H9 (cell line): ENCODE measurements around the gene CERS5. TPM values are rescaled to one million over a fixed set of nuclear protein-coding genes. Genes with fewer than 3 reads are reported as not detected.

Experiments
- DNase-seq: peaks from one replicate; pipeline ENCODE4 v3.0.0-alpha.2; 2017
- H2AFZ ChIP-seq: one replicate; pipeline ENCODE4 v1.6.1; 2013; ENCODE audit warnings: mild to moderate bottlenecking, low read length, control low read depth, moderate library complexity
- H2AK5ac ChIP-seq: 2 replicates; pipeline ENCODE4 v1.6.1; 2013; ENCODE audit warnings: low read length, control low read depth, mixed read lengths; ENCODE audit not compliant: insufficient read length
- H2BK120ac ChIP-seq: one replicate; pipeline ENCODE4 v1.6.1; 2013; ENCODE audit warnings: low read depth, mild to moderate bottlenecking, low read length, control low read depth, inconsistent platforms; ENCODE audit not compliant: poor library complexity, severe bottlenecking
- H2BK12ac ChIP-seq: 2 replicates; pipeline ENCODE4 v1.6.1; 2013; ENCODE audit warnings: low read length, control low read depth, mixed read lengths, low read depth; ENCODE audit not compliant: insufficient read length
- H2BK15ac ChIP-seq: 2 replicates; pipeline ENCODE4 v1.6.1; 2013; ENCODE audit warnings: low read depth, low read length, control low read depth
- H2BK20ac ChIP-seq: one replicate; pipeline ENCODE4 v1.6.1; 2013; ENCODE audit warnings: low read depth, mild to moderate bottlenecking, low read length, control low read depth, inconsistent platforms; ENCODE audit not compliant: poor library complexity, severe bottlenecking
- H2BK5ac ChIP-seq: 2 replicates; pipeline ENCODE4 v1.6.1; 2013; ENCODE audit warnings: low read length, control low read depth, mixed read lengths; ENCODE audit not compliant: insufficient read length
- H3K14ac ChIP-seq: 2 replicates; pipeline ENCODE4 v1.6.1; 2013; ENCODE audit warnings: low read length, control low read depth; ENCODE audit not compliant: insufficient read depth
- H3K18ac ChIP-seq: 2 replicates; pipeline ENCODE4 v1.6.1; 2013; ENCODE audit warnings: low read depth, mild to moderate bottlenecking, mixed read lengths, low read length, control low read depth; ENCODE audit not compliant: insufficient read length
- H3K23ac ChIP-seq: 2 replicates; pipeline ENCODE4 v1.6.1; 2013; ENCODE audit warnings: low read length, control low read depth, mixed read lengths, low read depth; ENCODE audit not compliant: insufficient read length
- H3K23me2 ChIP-seq: 2 replicates; pipeline ENCODE4 v1.6.1; 2013; ENCODE audit warnings: low read depth, mild to moderate bottlenecking, mixed read lengths, low read length, control low read depth; ENCODE audit not compliant: insufficient read length, poor library complexity, severe bottlenecking
- H3K27ac ChIP-seq: 2 replicates; pipeline ENCODE4 v1.5.1; 2013; ENCODE audit warnings: low read length, control low read depth, mixed read lengths, low read depth; ENCODE audit not compliant: insufficient read length
- H3K27me3 ChIP-seq: 2 replicates; pipeline ENCODE4 v1.6.1; 2013; ENCODE audit warnings: low read length, control low read depth, inconsistent platforms; ENCODE audit not compliant: insufficient read depth
- H3K4ac ChIP-seq: 2 replicates; pipeline ENCODE4 v1.6.1; 2013; ENCODE audit warnings: low read depth, mild to moderate bottlenecking, control low read depth, inconsistent platforms, low read length, moderate library complexity
- H3K4me1 ChIP-seq: 2 replicates; pipeline ENCODE4 v1.6.1; 2013; ENCODE audit warnings: low read length, control low read depth, inconsistent platforms; ENCODE audit not compliant: insufficient read depth
- H3K4me2 ChIP-seq: 2 replicates; pipeline ENCODE4 v1.6.1; 2013; ENCODE audit warnings: low read length, control low read depth, mixed read lengths; ENCODE audit not compliant: insufficient read length, insufficient read depth
- H3K56ac ChIP-seq: 2 replicates; pipeline ENCODE4 v1.6.1; 2013; ENCODE audit warnings: low read depth, mild to moderate bottlenecking, mixed read lengths, low read length, control low read depth; ENCODE audit not compliant: insufficient read length
- H3K79me1 ChIP-seq: 2 replicates; pipeline ENCODE4 v1.6.1; 2013; ENCODE audit warnings: low read depth, mild to moderate bottlenecking, moderate library complexity, low read length, control low read depth, inconsistent platforms; ENCODE audit not compliant: insufficient read depth, poor library complexity, severe bottlenecking
- H3K79me2 ChIP-seq: 2 replicates; pipeline ENCODE4 v1.6.1; 2013; ENCODE audit warnings: low read length, control low read depth, inconsistent platforms; ENCODE audit not compliant: insufficient read depth
- H3K9ac ChIP-seq: 2 replicates; pipeline ENCODE4 v1.6.1; 2013; ENCODE audit warnings: low read length, control low read depth, mixed read lengths; ENCODE audit not compliant: insufficient read length; ENCODE audit errors: extremely low read depth
- H3K9me3 ChIP-seq: one replicate; pipeline ENCODE4 v1.6.1; 2013; ENCODE audit warnings: low read depth, low read length, inconsistent platforms; ENCODE audit not compliant: control insufficient read depth
- H3T11ph ChIP-seq: one replicate; pipeline ENCODE4 v1.6.1; 2013; ENCODE audit warnings: mild to moderate bottlenecking, low read length, control low read depth, inconsistent platforms
- H4K20me1 ChIP-seq: one replicate; pipeline ENCODE4 v1.6.1; 2013; ENCODE audit not compliant: control insufficient read depth, insufficient read length, insufficient read depth
- H4K5ac ChIP-seq: 2 replicates; pipeline ENCODE4 v1.6.1; 2013; ENCODE audit warnings: low read depth, mild to moderate bottlenecking, mixed read lengths, low read length, control low read depth; ENCODE audit not compliant: insufficient read length
- H4K8ac ChIP-seq: replicated peaks from 2 replicates; pipeline ENCODE4 v1.6.1; 2013; ENCODE audit warnings: low read length, control low read depth, mixed read lengths, low read depth; ENCODE audit not compliant: insufficient read length
- H4K91ac ChIP-seq: 2 replicates; pipeline ENCODE4 v1.6.1; 2013; ENCODE audit warnings: low read depth, mild to moderate bottlenecking, moderate library complexity, mixed read lengths, low read length, control low read depth; ENCODE audit not compliant: insufficient read length
- H3K27ac Mint-ChIP-seq, 3 experiments: 2 replicates in 2 of 3; 3 replicates in 1 of 3; pipeline ENCODE4 v1.8.0; 2020 to 2021; ENCODE audit warnings: mixed read lengths in 3 of 3, mild to moderate bottlenecking in 1 of 3, moderate library complexity in 1 of 3
- H3K27me3 Mint-ChIP-seq: 2 replicates; pipeline ENCODE4 v1.8.0; 2021; ENCODE audit warnings: low read depth, mild to moderate bottlenecking, moderate library complexity, mixed read lengths
- H3K36me3 Mint-ChIP-seq, 3 experiments: 2 replicates in 2 of 3; 3 replicates in 1 of 3; pipeline ENCODE4 v1.8.0; 2020 to 2021; ENCODE audit warnings: low read depth in 3 of 3, mixed read lengths in 3 of 3; ENCODE audit not compliant: insufficient read depth in 1 of 3
- H3K4me1 Mint-ChIP-seq, 2 experiments: 2 replicates each; pipeline ENCODE4 v1.8.0; 2020; ENCODE audit warnings: mixed read lengths in 2 of 2
- H3K4me3 Mint-ChIP-seq, 2 experiments: 2 replicates in 1 of 2; 3 replicates in 1 of 2; pipeline ENCODE4 v1.8.0; 2020 to 2021; ENCODE audit warnings: mild to moderate bottlenecking in 2 of 2, mixed read lengths in 2 of 2, moderate library complexity in 1 of 2
- H3K9me3 Mint-ChIP-seq, 2 experiments: 2 replicates in 1 of 2; 3 replicates in 1 of 2; pipeline ENCODE4 v1.8.0; 2020; ENCODE audit warnings: mild to moderate bottlenecking in 2 of 2, mixed read lengths in 2 of 2, moderate library complexity in 1 of 2
- CTCF ChIP-seq: fragments of 200-600 bp; sonication (generic); conservative IDR thresholded peaks from 3 replicates; pipeline ENCODE4 v1.8.0; 2021; ENCODE audit warnings: antibody characterized with exemption, mild to moderate bottlenecking
- WGBS: extraction: QIAGEN DNeasy Blood & Tissue Kit; methylation state at CpG from one replicate; pipeline ENCODE4 v1.1.7; 2013; ENCODE audit warnings: missing lambda C conversion rate, low lambda C conversion rate, mixed read lengths; ENCODE audit not compliant: insufficient read length; ENCODE audit errors: extremely low coverage; 5-methylcytosine and 5-hydroxymethylcytosine counted together
- total RNA-seq: library from RNA; stranded (reverse); gene quantifications from 2 replicates; pipeline ENCODE4 v1.2.1, GENCODE V29; 2021

Gene CERS5
- total RNA-seq, 1 experiment from 2014 or later, result 68.8 TPM

- H3K4me3 Mint-ChIP-seq, result no peak overlapping the region
- H4K5ac ChIP-seq, result no peak overlapping the region
- no peak overlapping the region for H3K23ac ChIP-seq
- no peaks in the 10 kb centered on the region for H3K79me1 ChIP-seq
- no peak overlapping the region for H4K8ac ChIP-seq
- DNase-seq, result no peak
- H3K27me3 Mint-ChIP-seq, result no peaks in the 10 kb centered on the region
- H2BK15ac ChIP-seq, result no peak overlapping the region
- peaks cover 22 to 50% (median 22%) of the 10 kb centered on the region in 3 experiments; a peak in 6 of 7 replicates for H3K36me3 Mint-ChIP-seq
- no peaks in the 10 kb centered on the region for H3K23me2 ChIP-seq
- no peaks in the 10 kb centered on the region for H3K79me2 ChIP-seq
- H3T11ph ChIP-seq, result no peak overlapping the region
- H3K56ac ChIP-seq, result no peak overlapping the region
- H3K4me1 Mint-ChIP-seq, result peaks cover 9 to 10% of the 10 kb centered on the region in 2 experiments
- no peaks in the 10 kb centered on the region; the same call in 1 of the 2 replicates for H3K4me1 ChIP-seq
- no peak overlapping the region for H3K4me2 ChIP-seq
- no peaks in the 10 kb centered on the region for H3K9me3 Mint-ChIP-seq
- no peak overlapping the region for H3K27ac Mint-ChIP-seq
- TF ChIP-seq CTCF, result no peak
- no peak overlapping the region for H3K18ac ChIP-seq
- H2BK12ac ChIP-seq, result no peak overlapping the region
- no peak overlapping the region for H2AK5ac ChIP-seq
- no peak overlapping the region for H2BK120ac ChIP-seq
- no CpG with 5 or more reads among the region's 5 CpGs for WGBS
- no peaks in the 10 kb centered on the region for H4K20me1 ChIP-seq
- no peak overlapping the region for H3K14ac ChIP-seq
- H3K4ac ChIP-seq, result no peak overlapping the region
- H3K9ac ChIP-seq, result no peak overlapping the region
- no peak overlapping the region for H2BK5ac ChIP-seq
- H3K27ac ChIP-seq, result no peak overlapping the region
- H3K27me3 ChIP-seq, result no peaks in the 10 kb centered on the region
- no peak overlapping the region for H2AFZ ChIP-seq
- no peak overlapping the region for H4K91ac ChIP-seq
- no peak overlapping the region for H2BK20ac ChIP-seq
- H3K9me3 ChIP-seq, result no peaks in the 10 kb centered on the region
Observed at GRCh38 chr12:50198829-50199228, 31.7 kb upstream of the CERS5 start.
